SK-N-SH treated with all-trans-retinoic acid at 6 μM for 48 hours (cell line): ENCODE measurements around the gene SCAF4.

Experiments
- ATAC-seq: fragments of 200-7000 bp; cut with Tn5 transposase; 3 replicates; pipeline ENCODE4 v1.9.1; 2020; ENCODE audit warnings: mild to moderate bottlenecking, moderate library complexity
- ARNTL ChIP-seq: fragments of 450-650 bp; formaldehyde crosslinking; IDR thresholded peaks from 2 replicates; pipeline ENCODE4 v1.5.0; 2020; ENCODE audit warnings: low read depth, mild to moderate bottlenecking, moderate library complexity, borderline replicate concordance
- BACH2 ChIP-seq: fragments of 250-450 bp; sonication (Bioruptor Pico); IDR thresholded peaks from 2 replicates; pipeline ENCODE4 v1.9.0; 2021; ENCODE audit warnings: mild to moderate bottlenecking, borderline replicate concordance
- CREB5 ChIP-seq: fragments of 250-450 bp; sonication (Bioruptor Pico); IDR thresholded peaks from 2 replicates; pipeline ENCODE4 v1.5.1; 2020; ENCODE audit warnings: low read depth, mild to moderate bottlenecking, moderate library complexity
- CSRNP3 ChIP-seq: fragments of 250-450 bp; sonication (Bioruptor Pico); IDR thresholded peaks from 2 replicates; pipeline ENCODE4 v1.5.1; 2021; ENCODE audit warnings: mild to moderate bottlenecking, moderate library complexity
- ESRRG ChIP-seq: fragments of 250-450 bp; sonication (Bioruptor Pico); IDR thresholded peaks from 2 replicates; pipeline ENCODE4 v1.6.1; 2021; ENCODE audit warnings: mild to moderate bottlenecking
- GLIS3 ChIP-seq: fragments of 250-450 bp; sonication (Bioruptor Pico); IDR thresholded peaks from 2 replicates; pipeline ENCODE4 v1.5.0; 2020; ENCODE audit warnings: mild to moderate bottlenecking, moderate library complexity
- OSR1 ChIP-seq: fragments of 250-450 bp; sonication (Bioruptor Pico); IDR thresholded peaks from 2 replicates; pipeline ENCODE4 v1.8.0; 2022; ENCODE audit warnings: moderate library complexity, mild to moderate bottlenecking, inconsistent platforms
- PATZ1 ChIP-seq: fragments of 250-450 bp; sonication (Bioruptor Pico); IDR thresholded peaks from 2 replicates; pipeline ENCODE4 v1.8.0; 2020; ENCODE audit warnings: mild to moderate bottlenecking, moderate library complexity, borderline replicate concordance
- POU6F1 ChIP-seq: fragments of 250-450 bp; sonication (Bioruptor Pico); IDR thresholded peaks from 2 replicates; pipeline ENCODE4 v1.8.0; 2021; ENCODE audit warnings: low read depth, mild to moderate bottlenecking, moderate library complexity, borderline replicate concordance
- PPARA ChIP-seq: fragments of 250-450 bp; sonication (Bioruptor Pico); IDR thresholded peaks from 2 replicates; pipeline ENCODE4 v1.5.0; 2020; ENCODE audit warnings: mild to moderate bottlenecking, borderline replicate concordance
- RARB ChIP-seq: fragments of 250-450 bp; sonication (Bioruptor Pico); IDR thresholded peaks from 2 replicates; pipeline ENCODE4 v1.8.0; 2021; ENCODE audit warnings: mild to moderate bottlenecking, moderate library complexity
- SNAI2 ChIP-seq: fragments of 250-450 bp; sonication (Bioruptor Pico); IDR thresholded peaks from 2 replicates; pipeline ENCODE4 v1.5.0; 2020; ENCODE audit warnings: mild to moderate bottlenecking, moderate library complexity
- TOX ChIP-seq: fragments of 250-450 bp; sonication (Bioruptor Pico); IDR thresholded peaks from 2 replicates; pipeline ENCODE4 v1.8.0; 2021; ENCODE audit warnings: mild to moderate bottlenecking, moderate library complexity, borderline replicate concordance
- TSHZ2 ChIP-seq: fragments of 250-450 bp; sonication (Bioruptor Pico); IDR thresholded peaks from 2 replicates; pipeline ENCODE4 v1.5.0; 2020; ENCODE audit warnings: mild to moderate bottlenecking, moderate library complexity
- ZFP30 ChIP-seq: fragments of 450-650 bp; formaldehyde crosslinking; IDR thresholded peaks from 2 replicates; pipeline ENCODE4 v1.5.0; 2022; ENCODE audit warnings: mild to moderate bottlenecking, moderate library complexity
- ZNF565 ChIP-seq: fragments of 450-650 bp; formaldehyde crosslinking; conservative IDR thresholded peaks from 2 replicates; pipeline ENCODE4 v1.5.0; 2020; ENCODE audit warnings: low read depth, mild to moderate bottlenecking, moderate library complexity
- ZNF8 ChIP-seq: fragments of 450-650 bp; formaldehyde crosslinking; IDR thresholded peaks from 2 replicates; pipeline ENCODE4 v1.5.0; 2020; ENCODE audit warnings: mild to moderate bottlenecking, moderate library complexity

SCAF4 gene

GRCh38 chr21:31684918-31685317 lies 47.0 kb downstream of the SCAF4 start:
- TF ChIP-seq TOX (CRISPR knock-in tag), result no peak
- no peak for TF ChIP-seq ESRRG
- no peak for TF ChIP-seq SNAI2 (CRISPR knock-in tag)
- TF ChIP-seq PPARA (CRISPR knock-in tag), result no peak
- no peak for TF ChIP-seq CSRNP3 (CRISPR knock-in tag)
- TF ChIP-seq TSHZ2 (CRISPR knock-in tag), result no peak
- no peak for TF ChIP-seq PATZ1
- no peak for TF ChIP-seq ZFP30
- ATAC-seq, result no peak

GRCh38 chr21:31683029-31683428 lies 48.9 kb downstream of the SCAF4 start:
- ATAC-seq, result no peak; the same call in 1 of the 3 replicates
- no peak for TF ChIP-seq ESRRG
- TF ChIP-seq ZNF565 (CRISPR knock-in tag), result no peak
- TF ChIP-seq RARB, result no peak
- no peak for TF ChIP-seq GLIS3 (CRISPR knock-in tag)
- no peak for TF ChIP-seq ZNF8 (CRISPR knock-in tag)
- TF ChIP-seq TOX (CRISPR knock-in tag), result no peak
- TF ChIP-seq POU6F1 (CRISPR knock-in tag), result no peak
- no peak for TF ChIP-seq CREB5 (CRISPR knock-in tag)
- TF ChIP-seq CSRNP3 (CRISPR knock-in tag), result no peak
- no peak for TF ChIP-seq BACH2 (CRISPR knock-in tag)
- TF ChIP-seq OSR1 (CRISPR knock-in tag), result no peak
- TF ChIP-seq ARNTL, result no peak
- TF ChIP-seq PATZ1, result no peak
- TF ChIP-seq TSHZ2 (CRISPR knock-in tag), result no peak
